ENCODE measurements around the gene ANXA11. TPM values are rescaled to one million over a fixed set of nuclear protein-coding genes. Genes with fewer than 3 reads are reported as not detected.

ANXA11 gene
- total RNA-seq, 2 donors from 2014 or later, result 104 to 134 TPM

- peaks cover 18% of the 10 kb centered on the region for H3K4me1 Mint-ChIP-seq
- no peaks in the 10 kb centered on the region for H3K27me3 Mint-ChIP-seq (ENCODE audit: insufficient read depth)
- Histone ChIP-seq H3K4me3 (ENCODE audit: low read length) (no peak overlapping the region), H3K4me1 (ENCODE audit: control insufficient read depth, insufficient read depth, low read length) (no peaks in the 10 kb centered on the region), H3K36me3 (ENCODE audit: control insufficient read depth, insufficient read depth, low read length) (peaks cover 31% of the 10 kb centered on the region), H3K27me3 (ENCODE audit: control insufficient read depth, insufficient read depth, low read length, poor library complexity, severe bottlenecking) (no peaks in the 10 kb centered on the region), H3K9me3 (ENCODE audit: control insufficient read depth, low read length) (no peaks in the 10 kb centered on the region), H3K27ac (ENCODE audit: low read depth, low read length) (no peak overlapping the region), H3K9ac (ENCODE audit: extremely low read depth, low read length, poor library complexity, severe bottlenecking) (no peak overlapping the region)
- H3K4me3 Mint-ChIP-seq, result no peak overlapping the region
- H3K9me3 Mint-ChIP-seq, result no peaks in the 10 kb centered on the region
- peaks cover 7% of the 10 kb centered on the region for H3K36me3 Mint-ChIP-seq (ENCODE audit: low read depth)
- H3K27ac Mint-ChIP-seq, result no peak overlapping the region
- 91 to 94% methylated on average over 6 of the region's 6 CpGs for WGBS, 2 experiments (ENCODE audit: insufficient coverage in 1 of 2, insufficient read length in 1 of 2)
- TF ChIP-seq CTCF (conservative IDR thresholded peaks at IDR 0.05), result no peak
- DNase-seq, result no peak
Observed at GRCh38 chr10:80173466-80173865, 31.9 kb downstream of the ANXA11 start.

GRCh38 chr10:80172896-80173295 is 32.4 kb downstream of the ANXA11 start:
- Mint-ChIP-seq H3K27me3 (ENCODE audit: insufficient read depth) (no peaks in the 10 kb centered on the region), H3K27ac (no peak overlapping the region), H3K4me1 (peaks cover 12% of the 10 kb centered on the region), H3K4me3 (no peak overlapping the region), H3K36me3 (ENCODE audit: low read depth) (peaks cover 7% of the 10 kb centered on the region), H3K9me3 (no peaks in the 10 kb centered on the region)
- peak; percentile 65 for DNase-seq
- no peaks in the 10 kb centered on the region for H3K9me3 ChIP-seq (ENCODE audit: control insufficient read depth, low read length)
- no peak for TF ChIP-seq CTCF (conservative IDR thresholded peaks at IDR 0.05)
- no peaks in the 10 kb centered on the region for H3K4me1 ChIP-seq (ENCODE audit: control insufficient read depth, insufficient read depth, low read length)
- H3K9ac ChIP-seq (ENCODE audit: extremely low read depth, low read length, poor library complexity, severe bottlenecking), result no peak overlapping the region
- peaks cover 31% of the 10 kb centered on the region for H3K36me3 ChIP-seq (ENCODE audit: control insufficient read depth, insufficient read depth, low read length)
- WGBS, 2 experiments (ENCODE audit: insufficient coverage in 1 of 2, insufficient read length in 1 of 2), result 81 to 90% methylated on average over 5 of the region's 5 CpGs
- no peak overlapping the region for H3K27ac ChIP-seq (ENCODE audit: low read depth, low read length)
- no peaks in the 10 kb centered on the region for H3K27me3 ChIP-seq (ENCODE audit: control insufficient read depth, insufficient read depth, low read length, poor library complexity, severe bottlenecking)
- no peak overlapping the region for H3K4me3 ChIP-seq (ENCODE audit: low read length)

DNA sequence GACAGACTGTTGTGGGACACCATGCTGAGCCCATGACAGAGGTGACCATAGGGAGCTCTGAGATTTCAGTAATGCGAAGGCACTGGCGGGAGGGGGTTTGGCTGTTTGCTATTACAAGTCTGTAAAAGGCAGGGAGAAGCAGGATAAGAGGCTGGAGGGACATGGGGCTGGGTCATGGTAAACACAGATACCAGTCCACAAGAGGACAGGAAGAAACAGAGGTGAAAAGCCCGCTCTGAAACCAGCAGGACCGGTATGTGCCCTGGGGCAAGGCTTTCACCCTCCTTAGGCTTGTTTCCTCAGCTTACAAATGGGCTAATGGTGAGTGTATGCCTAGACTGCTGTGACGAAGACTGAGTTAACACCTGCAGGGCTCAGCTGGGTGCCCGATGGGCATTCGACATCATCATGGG is 34.1 kb downstream of the ANXA11 start:
- no peak for TF ChIP-seq CTCF (conservative IDR thresholded peaks at IDR 0.05)
- Mint-ChIP-seq H3K9me3 (no peaks in the 10 kb centered on the region), H3K27me3 (ENCODE audit: insufficient read depth) (no peaks in the 10 kb centered on the region), H3K27ac (peak overlapping the region; percentile 26), H3K36me3 (ENCODE audit: low read depth) (peaks cover 7% of the 10 kb centered on the region), H3K4me1 (peaks cover 6% of the 10 kb centered on the region), H3K4me3 (no peak overlapping the region)
- Histone ChIP-seq H3K9ac (ENCODE audit: extremely low read depth, low read length, poor library complexity, severe bottlenecking) (no peak overlapping the region), H3K27ac (ENCODE audit: low read depth, low read length) (no peak overlapping the region), H3K4me1 (ENCODE audit: control insufficient read depth, insufficient read depth, low read length) (no peaks in the 10 kb centered on the region), H3K4me3 (ENCODE audit: low read length) (no peak overlapping the region), H3K36me3 (ENCODE audit: control insufficient read depth, insufficient read depth, low read length) (peaks cover 38% of the 10 kb centered on the region), H3K9me3 (ENCODE audit: control insufficient read depth, low read length) (no peaks in the 10 kb centered on the region), H3K27me3 (ENCODE audit: control insufficient read depth, insufficient read depth, low read length, poor library complexity, severe bottlenecking) (no peaks in the 10 kb centered on the region)
- 82 to 89% methylated on average over 7 of the region's 7 CpGs for WGBS, 2 experiments (ENCODE audit: insufficient coverage in 1 of 2, insufficient read length in 1 of 2)
- DNase-seq, result peak; percentile 61

Measured in endodermal cell (in vitro differentiated cells).